OCI-M2 (cell line): ENCODE measurements around the gene PRSS27.
"Not testable (repeated sequence)": the region's sequence is repeated elsewhere in the genome, so short reads cannot be mapped to it uniquely, and the experiment has no call there.

Experiments used
- DNase-seq: peaks from one replicate; lab custom pipeline; 2025; ENCODE audit not compliant: unreplicated experiment; lab: John Stamatoyannopoulos, UW

Gene PRSS27

DNA sequence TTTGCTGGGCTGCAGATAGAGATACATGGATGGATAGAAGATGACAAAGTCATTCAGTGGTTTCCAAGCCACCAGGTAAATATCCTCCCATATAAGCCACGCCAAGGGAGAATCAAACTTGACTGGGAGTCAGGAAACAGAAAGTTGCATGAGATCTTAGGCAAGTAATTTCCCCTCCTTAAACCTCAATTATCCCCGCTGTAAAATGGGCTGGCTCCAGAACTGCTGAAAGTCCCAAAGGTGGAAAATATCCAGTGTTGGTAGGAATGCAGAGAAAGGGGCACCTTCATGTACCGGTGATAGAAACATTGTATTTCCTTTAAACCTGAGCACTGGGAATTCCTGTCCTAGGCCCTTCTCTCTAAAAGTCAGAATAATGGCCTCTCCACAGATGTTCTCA is 43.1 kb downstream of the PRSS27 start:
- DNase-seq, result not testable (repeated sequence)

DNA sequence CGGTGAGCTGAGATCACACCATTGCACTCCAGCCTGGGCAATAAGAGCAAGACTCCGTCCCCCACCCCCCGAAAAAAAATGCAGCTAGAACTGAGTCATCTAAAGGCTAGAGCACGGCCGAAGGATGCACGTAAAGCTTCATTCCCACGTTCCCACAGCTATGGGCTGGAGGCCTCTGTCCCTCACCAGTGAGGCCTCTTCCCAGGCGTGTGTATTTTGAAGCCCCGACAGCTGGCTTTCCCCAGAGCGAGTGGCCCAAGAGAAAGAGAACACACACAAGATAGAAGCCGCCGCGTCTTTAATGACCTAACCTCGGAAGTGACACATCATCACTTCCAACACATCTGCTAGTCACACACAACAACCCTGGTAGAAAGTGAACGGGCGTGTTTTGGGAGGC is 44.3 kb downstream of the PRSS27 start:
- DNase-seq, result no peak

DNA sequence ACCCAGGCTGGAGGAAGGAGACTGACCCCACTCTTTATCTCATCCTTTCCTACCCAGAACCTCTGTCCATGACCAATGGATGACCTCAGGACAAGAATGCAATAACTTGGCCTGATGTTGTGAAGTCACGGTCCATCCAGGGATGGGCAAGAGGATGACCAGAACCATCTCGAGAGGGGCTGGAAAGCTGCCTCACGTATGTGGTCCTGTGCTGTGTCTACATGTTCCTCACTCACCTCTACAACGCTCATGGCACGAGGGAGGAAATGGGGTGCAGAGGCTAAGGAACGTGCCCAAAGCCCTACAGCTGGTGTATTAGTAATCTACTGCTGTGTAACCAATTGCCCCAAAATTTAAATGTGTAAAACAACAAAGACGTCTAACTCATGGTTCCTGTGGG is 45.0 kb downstream of the PRSS27 start:
- DNase-seq, result no peak

DNA sequence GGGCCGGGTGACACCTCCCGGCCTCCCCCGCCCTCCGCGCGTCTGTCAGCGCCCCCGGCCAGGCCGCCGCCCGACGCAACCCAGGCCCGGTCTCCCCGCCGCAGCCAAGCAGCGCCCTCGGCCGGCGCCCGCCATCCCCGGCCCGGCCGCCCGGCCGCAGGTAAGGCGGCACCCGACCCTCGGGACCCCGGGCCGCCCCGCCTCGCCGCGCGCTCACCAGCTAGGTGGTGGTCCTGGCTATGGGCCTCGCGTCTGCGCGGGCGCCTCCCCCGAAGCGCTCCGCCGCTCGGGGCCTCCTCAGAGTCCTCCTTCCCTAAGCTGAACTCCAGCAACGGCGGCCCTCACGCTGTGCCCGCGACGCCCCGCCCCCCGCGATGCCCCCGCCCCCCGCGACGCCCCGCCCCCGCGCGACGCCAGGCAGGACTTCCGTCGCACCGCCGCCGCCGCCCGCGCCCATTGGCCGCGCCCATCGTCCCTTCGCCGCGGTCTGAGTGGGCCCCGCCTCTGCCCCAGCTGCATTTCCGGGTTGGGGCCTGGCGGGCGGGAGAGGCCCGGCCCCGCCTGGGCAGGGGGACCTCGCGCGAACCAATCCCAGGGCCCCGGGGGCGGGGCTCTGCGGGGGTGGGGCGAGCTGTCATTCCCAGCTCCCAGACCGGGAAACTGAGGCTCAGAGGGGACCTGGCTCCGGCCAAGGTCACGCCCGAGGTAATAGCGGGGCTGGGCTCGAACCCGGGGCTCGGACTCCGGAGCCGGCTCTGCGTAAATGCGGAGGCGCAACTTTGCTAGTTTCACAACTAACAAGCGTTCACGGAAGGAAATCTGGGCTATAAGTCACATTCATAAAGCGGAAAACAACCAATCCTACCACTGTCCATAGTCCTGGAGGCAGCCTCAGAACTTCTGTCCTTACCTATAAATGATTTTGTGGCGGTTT is 46.7 kb downstream of the PRSS27 start:
- peak; percentile 41 for DNase-seq

DNA sequence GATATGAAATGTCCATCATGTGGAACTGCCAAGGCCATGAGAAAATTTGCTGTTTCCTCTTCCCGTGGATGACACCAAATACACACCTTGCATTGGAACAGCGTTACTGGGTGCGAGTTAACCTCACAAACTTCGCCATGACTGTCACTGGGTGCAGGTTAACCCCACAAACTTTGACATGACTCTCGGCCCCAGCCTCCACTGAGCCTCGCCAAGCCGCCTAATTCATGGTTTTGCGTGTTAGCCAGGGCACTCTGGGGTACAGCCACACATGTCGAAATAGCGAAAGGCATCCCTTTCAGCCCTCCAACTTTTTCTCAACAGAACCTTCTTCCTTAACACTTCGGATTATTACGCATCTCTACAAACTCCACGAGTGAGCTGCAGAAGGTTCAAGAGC is 48.3 kb downstream of the PRSS27 start:
- no peak for DNase-seq

DNA sequence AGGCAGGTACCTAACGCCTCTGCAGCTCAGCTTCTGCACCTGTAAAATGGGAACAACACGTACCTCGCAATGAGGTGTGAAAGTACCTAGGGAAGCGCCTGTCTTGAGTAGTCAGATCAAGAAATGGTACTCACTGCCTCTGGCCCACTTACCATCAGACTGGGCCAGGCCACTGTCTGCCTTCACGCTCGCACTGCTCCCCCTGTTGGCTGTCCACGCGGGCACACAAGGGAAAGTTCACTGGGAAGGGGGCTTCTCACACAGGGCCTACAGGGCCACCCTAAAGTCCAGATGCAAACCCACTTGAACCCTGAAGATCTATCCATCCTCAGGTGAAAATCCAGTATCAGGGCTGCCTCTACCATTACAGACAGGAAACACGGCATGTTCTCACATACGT is 48.8 kb downstream of the PRSS27 start:
- DNase-seq, result not testable (repeated sequence)

DNA sequence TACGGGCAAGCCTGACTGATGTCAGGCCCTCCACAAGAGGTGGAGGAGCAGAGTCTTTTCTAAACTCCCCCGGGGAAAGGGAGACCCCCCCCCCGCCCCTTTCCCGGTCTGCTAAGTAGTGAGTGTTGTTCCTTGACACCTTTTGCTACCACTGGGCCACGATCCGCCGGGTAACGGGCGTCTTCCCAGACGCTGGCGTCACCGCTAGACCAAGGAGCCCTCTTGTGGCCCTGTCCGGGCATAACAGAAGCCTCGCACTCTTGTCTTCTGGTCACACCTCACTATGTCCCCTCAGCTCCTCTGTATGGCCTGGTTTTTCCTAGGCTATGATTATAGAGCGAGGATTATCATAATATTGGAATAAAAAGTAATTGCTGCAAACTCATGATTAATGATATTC is 50.0 kb downstream of the PRSS27 start:
- not testable (repeated sequence) for DNase-seq

DNA sequence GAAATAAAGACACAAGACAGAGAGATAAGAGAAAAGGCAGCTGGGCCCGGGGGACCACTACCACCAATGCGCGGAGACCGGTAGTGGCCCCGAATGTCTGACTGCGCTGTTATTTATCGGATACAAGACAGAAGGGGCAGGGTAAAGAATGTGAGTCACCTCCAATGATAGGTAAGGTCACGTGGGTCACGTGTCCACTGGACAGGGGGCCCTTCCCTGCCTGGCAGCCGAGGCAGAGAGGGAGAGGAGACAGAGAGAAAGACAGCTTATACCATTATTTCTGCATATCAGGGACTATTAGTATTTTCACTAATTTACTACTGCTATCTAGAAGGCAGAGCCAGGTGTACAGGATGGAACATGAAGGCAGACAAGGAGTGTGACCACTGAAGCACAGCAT is 50.4 kb downstream of the PRSS27 start:
- not testable (repeated sequence) for DNase-seq

DNA sequence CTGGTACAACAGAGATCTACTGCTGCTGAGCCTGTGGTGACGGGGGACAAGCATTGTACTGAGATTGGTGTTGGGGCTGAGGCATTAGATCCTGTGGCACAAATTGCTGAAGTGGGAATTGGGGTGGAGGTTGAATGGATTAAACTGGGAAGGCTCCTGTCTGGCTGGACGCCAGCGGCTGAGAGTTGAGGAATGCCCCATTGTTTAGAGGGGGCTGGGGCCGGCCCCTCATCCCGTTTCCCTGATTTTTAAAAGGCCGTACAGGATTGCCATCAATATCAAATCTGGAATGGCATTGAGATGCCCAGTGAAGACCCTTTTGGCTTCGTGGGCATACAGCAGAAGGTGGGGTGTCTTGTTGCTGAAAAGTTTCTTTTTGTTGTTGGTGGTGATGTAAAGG is 53.4 kb downstream of the PRSS27 start:
- not testable (repeated sequence) for DNase-seq

GRCh38 chr16:2664574-2664982 is 55.4 kb downstream of the PRSS27 start:
- DNase-seq, result no peak

GRCh38 chr16:2663553-2664546 is 56.2 kb downstream of the PRSS27 start:
- DNase-seq, result peak; percentile 62
